ENCODE results near the gene DNPH1.

DNA sequence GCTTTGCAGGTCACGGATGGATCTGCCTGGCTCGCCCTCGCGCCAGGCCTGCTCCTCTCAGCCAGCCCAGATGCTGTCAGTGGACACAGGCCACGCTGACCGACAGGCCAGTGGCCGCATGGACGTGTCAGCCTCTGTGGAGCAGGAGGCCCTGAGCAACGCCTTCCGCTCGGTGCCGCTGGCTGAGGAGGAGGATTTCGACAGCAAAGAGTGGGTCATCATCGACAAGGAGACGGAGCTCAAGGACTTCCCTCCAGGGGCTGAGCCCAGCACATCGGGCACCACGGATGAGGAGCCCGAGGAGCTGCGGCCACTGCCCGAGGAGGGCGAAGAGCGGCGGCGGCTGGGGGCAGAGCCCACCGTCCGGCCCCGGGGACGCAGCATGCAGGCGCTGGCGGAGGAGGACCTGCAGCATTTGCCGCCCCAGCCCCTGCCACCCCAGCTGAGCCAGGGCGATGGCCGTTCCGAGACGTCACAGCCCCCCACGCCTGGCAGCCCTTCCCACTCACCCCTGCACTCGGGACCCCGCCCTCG lies 33.6 kb upstream of the DNPH1 start:
- TF ChIP-seq, protein P1, sequence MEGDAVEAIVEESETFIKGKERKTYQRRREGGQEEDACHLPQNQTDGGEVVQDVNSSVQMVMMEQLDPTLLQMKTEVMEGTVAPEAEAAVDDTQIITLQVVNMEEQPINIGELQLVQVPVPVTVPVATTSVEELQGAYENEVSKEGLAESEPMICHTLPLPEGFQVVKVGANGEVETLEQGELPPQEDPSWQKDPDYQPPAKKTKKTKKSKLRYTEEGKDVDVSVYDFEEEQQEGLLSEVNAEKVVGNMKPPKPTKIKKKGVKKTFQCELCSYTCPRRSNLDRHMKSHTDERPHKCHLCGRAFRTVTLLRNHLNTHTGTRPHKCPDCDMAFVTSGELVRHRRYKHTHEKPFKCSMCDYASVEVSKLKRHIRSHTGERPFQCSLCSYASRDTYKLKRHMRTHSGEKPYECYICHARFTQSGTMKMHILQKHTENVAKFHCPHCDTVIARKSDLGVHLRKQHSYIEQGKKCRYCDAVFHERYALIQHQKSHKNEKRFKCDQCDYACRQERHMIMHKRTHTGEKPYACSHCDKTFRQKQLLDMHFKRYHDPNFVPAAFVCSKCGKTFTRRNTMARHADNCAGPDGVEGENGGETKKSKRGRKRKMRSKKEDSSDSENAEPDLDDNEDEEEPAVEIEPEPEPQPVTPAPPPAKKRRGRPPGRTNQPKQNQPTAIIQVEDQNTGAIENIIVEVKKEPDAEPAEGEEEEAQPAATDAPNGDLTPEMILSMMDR (IDR thresholded peaks at IDR 0.05): no peak
- no peak for TF ChIP-seq POLR2AphosphoS5 (IDR thresholded peaks at IDR 0.05)
- no peak for TF ChIP-seq POLR2A (IDR thresholded peaks at IDR 0.05)
